HG03175 (cell line): ENCODE data around the gene TH.
"Not testable (repeated sequence)": the region's sequence is repeated elsewhere in the genome, so short reads cannot be mapped to it uniquely, and the experiment has no call there.

ENCODE experiments used
- ATAC-seq: cut with Tn5 transposase; IDR thresholded peaks from one replicate; pipeline ENCODE4 v1.9.1; 2021; ENCODE audit warnings: mild to moderate bottlenecking, moderate library complexity; ENCODE audit not compliant: unreplicated experiment

The TH gene

DNA sequence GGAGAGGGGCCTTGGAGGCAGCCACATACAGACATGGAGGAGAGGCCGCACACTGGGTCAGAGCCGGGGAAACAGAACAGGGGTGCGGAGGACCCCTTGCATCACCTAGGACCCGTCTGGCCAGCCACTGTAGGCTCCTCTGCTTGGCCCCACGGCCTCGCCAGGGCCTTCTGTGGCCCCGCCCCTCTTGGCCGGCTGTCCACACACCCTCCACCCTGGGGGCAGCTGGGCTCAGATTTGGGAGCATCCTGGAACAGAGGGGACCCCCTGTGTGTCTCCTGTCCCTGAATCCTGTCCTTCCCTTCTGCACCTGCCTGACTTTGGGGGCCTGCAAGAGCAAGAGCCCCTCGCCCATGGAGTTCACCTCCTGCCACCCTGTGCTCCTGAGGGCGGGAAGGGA, 7.9 kb upstream of the TH start:
- no peak for ATAC-seq

GRCh38 chr11:2178906-2179494, 7.4 kb upstream of the TH start:
- ATAC-seq, result no peak

DNA sequence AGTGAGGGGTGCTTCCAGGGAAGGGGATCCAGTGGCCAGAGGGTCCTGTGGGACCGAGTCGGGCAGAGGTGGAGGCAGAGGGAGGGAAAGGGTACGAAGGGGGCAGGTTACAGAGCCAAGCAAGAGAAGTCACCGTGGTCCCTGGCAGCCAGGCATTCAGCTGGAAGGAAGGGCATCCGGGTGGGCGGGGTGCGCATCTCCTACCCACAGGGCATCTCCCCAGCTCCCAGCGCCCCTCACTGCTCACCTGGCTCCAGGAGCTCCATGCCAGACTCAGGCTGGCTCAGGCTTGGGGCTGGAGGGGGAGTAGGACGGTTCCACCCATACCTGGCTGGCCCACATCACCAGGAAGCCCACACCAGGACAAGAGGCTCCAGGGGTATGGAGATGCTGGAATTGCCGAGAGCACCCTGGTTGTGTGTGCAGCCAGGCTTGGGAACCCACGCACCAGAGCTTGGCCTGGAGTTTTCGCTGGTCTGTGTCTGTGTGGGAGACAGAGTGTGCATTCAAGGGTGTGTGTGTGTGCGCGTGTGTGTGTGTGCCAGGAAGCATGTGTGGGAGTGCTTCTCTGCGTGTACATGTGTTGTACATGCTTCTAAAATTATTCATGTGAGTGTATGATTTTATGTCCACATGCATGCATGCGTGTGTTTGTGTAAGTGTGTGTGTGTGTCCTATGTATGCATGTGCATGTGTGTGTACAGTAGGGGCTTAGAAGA, 6.6 kb upstream of the TH start:
- ATAC-seq, result not testable (repeated sequence)

DNA sequence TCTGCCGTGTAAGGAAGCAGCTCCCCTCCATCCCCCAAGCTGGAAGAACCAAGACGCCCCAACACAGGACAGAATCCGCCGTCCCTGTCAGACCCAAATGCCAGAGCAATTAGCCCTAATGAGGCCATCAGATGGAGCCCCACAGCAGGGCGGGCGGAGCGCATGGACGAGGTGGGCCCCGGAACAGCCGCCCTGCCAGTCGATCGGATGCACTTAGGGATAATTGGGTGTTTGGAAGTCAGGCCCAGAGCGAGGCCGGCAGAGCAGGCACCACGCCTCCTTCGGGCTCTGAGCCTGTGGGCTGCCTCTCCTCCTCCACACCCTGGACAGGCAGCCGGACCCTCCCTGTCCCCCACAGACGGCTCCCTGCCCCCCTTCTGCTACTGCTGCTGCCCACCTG, 5.5 kb upstream of the TH start:
- no peak for ATAC-seq

DNA sequence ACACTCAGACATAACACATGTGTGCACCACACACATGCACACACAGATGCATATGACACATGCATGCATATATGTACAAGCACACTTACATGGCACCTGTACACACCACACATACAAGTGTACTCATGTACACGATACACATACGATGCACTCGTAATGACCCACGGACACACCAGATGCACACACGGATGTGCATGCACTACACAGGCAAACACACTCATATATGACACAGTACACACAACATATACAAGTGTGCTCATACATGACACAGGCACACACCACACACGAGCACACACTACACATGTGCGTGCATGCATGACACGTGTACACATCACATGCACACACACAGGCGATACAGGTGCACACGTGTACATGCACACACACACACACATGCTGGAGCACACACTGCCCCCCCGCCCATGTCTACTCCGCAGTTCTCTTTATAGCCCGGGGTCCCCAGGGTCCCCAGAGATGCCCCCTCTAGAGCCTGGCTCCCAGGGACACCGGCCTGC, 4.8 kb upstream of the TH start:
- no peak for ATAC-seq

- no peak for ATAC-seq
Measured at GRCh38 chr11:2175659-2176058, 4.0 kb upstream of the TH start.

- no peak for ATAC-seq
Measured at GRCh38 chr11:2174361-2174760, 2.7 kb upstream of the TH start.

DNA sequence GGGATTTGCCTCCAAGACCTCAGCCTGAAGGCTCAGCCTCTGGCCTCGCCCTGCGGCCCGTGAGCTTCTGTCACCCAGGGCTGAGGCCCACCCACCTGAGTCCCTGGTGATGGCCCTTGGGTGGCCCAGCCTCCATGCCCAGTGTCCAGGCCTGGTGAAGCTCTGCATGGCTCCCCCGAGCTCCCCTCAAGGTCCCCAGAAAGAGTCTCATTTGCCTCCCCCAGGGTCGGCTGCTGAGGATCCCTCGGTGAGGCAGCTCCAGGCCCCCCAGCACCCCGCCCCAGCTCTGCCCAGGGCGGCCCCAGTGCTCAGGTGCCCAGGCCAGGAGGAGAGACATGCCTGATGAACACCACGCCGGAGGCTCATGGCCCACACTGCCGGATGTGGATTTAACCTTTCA, 2.1 kb upstream of the TH start:
- no peak for ATAC-seq

GRCh38 chr11:2173150-2173693, 1.6 kb upstream of the TH start:
- no peak for ATAC-seq

DNA sequence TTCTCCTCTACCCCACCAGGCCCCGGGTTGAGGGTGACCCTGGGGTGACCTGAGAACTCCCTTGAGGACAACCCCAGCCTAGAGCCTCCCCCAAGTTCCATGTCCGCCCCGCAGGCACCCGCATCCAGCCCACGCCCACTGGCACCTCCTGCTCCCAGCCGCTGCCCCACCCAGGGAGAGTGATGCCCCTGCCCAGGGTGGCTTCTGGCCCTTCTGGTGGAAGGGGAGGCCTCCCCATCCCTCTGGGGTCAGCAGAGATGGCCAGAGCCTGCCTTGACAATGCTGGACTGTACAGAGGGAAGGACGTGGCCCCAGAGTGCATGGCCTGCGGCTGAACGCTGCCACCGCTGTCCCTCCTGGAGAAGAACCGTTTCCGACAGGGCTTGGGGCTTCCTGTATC, 1.1 kb upstream of the TH start:
- no peak for ATAC-seq

GRCh38 chr11:2169626-2170570, 1.7 kb downstream of the TH start:
- ATAC-seq, result no peak

- no peak for ATAC-seq
Measured at GRCh38 chr11:2169005-2169378, 2.6 kb downstream of the TH start.

DNA sequence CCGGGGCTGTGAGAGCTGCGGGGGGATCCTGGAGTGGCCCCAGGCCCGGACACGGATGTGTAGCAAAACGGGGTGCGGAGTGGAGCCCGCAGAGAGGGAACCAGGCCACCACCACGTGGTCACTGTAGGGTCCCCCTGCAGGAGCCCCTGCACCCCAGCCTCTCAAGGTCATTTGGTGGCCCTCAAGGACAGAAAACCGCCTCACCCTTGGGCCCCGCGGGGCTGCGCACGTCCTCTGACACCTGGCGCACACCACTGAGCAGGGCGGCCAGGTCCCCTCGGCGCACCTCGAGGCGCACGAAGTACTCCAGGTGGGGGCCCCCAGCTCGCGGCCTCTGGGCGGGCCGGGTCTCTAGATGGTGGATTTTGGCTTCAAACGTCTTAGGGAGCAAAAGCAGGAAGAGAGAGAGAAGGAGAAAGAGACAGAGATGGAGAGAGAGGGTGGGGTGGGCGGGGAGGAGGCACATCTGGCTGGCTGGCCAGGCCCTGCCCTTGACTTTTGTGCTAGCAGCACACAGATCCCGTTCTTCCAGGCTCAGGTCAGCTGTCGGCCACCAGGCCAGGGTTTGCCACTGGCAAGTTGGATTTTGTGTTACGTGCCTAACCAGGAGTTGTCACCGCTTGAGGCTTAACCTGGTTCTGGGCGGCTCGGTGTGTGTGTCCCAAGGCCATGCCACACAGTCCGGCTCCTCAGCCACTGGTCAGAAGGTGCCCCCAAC, 3.2 kb downstream of the TH start:
- no peak for ATAC-seq

DNA sequence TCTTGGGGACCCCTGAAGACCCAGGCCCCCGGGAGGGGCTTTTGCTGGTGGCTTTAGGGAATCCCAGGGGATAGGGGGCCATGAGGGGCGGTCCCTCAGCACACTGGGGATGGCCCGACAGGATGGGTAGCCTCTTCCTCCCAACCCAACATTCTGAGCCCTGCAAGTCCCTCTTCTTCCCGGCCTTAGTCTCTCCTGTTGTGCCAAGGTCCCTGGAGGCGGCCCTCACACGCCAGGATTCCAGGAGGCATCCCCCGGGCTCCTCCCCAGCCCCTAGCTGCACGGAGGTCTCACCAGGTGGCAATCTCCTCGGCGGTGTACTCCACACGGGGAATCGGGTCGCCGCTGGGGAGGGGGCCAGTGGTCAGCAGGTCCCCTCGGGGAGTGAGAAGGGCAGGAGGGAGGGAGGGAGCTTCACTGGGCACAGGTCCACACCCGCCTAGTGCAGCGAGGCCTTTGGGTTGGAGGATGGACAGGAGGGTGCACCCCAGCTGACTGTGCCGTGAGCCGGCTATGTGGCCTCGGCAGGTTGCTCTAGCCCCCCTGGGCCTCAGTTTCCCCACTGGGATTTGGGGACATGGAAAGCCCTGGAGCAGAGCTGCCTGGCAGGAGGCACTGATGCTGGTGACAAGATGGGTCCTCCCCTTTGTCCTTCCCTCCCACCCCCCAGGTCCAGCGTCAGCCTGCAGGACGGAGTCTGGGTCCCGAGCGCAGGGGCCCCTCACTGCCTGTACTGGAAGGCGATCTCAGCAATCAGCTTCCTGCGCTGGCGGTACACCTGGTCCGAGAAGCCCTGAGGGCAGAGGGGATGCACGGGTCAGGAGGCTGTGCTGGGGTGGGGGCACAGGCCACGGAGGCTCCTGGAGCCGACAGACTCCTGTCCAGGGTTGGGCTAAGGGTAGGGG, 4.2 kb downstream of the TH start:
- ATAC-seq, result no peak

DNA sequence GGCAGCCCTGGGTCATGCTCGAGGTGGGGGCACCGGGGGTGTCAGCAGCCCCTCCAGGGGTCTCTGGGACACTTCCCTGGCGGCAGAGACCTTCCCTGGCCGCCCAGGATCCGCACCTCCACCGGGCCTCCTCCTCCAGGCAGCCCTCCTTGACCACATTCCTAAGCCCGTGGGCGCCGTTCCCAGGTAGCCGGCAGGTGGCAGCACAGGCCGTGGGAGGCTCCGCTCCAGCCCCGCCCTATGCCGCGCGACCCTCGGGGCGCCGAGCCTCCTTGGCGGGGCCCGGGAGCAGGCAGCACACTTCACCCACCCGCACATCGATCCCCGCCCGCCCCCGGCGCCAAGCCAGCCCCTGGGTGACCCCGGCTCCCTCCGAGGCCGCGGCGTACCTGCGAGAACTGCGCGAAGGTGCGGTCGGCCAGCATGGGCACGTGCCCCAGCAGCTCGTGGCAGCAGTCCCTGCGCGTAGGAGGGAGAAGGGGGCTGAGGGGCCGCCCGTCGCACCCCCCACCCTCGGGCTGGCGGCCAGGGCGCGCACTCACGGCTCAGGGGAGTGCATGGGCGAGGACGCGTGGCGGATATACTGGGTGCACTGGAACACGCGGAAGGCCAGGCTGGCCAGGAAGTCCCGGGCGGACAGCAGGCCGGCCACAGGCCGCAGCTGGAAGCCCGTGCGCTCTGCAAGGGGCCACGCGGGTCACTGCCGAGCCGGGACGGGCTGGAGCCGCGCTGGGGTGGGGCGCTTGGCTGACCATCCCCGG, 5.3 kb downstream of the TH start:
- ATAC-seq, result no peak

- no peak for ATAC-seq
Measured at GRCh38 chr11:2165571-2165970, 6.0 kb downstream of the TH start.

DNA sequence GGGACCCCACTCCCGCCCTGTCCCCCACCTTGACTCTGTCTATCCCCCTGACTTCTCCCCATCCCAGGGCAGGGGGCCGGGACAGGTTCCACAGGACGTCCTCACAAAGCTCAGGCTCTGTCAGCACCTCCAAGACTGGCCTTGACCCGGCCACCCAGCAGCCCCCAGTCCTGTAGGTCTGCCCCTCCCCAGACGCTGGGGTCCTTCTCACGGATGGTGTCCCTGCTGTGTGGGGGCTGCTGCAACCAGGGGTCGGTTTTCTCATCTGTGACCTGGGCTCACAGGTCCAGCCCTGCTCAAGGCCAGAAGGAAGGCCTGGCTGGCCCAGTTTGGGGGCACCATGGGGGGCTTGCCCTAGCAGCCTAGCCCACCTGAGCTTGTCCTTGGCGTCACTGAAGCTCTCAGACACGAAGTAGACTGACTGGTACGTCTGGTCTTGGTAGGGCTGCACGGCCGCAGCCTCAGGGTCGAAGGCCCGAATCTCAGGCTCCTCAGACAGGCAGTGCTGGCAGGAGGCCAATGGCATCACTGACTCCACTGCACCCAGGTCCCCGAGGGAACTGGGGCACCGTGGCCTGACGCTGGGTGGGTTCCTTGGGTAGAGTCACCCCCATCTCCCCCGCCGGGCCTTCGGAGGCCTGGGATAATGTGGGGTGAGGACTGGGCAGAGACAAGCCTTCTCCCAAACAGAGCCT, 6.6 kb downstream of the TH start:
- no peak for ATAC-seq

DNA sequence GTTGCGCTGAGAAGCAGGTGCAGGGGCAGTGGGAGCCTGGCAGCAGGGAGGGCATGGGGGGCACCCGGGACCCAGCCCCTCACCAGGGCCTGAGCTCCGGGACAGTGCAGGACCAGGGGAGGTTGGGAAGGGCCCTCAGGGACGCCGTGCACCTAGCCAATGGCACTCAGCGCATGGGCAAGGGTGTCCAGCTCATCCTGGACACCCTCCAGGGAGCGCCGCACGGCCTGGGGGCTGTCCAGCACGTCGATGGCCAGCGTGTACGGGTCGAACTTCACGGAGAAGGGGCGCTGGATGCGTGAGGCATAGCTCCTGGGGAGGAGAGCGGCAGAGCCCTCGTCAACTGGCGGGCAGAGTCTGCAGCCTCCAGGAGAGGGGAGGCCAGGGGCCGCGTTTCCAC, 7.5 kb downstream of the TH start:
- ATAC-seq, result no peak
